ENCODE results near the gene SUN3. TPM values are rescaled to one million over a fixed set of nuclear protein-coding genes. Genes with fewer than 3 reads are reported as not detected.

The SUN3 gene
- polyA plus RNA-seq, 2 of the 4 experiments (the other 2 are of a cell fraction), result not detected

DNA sequence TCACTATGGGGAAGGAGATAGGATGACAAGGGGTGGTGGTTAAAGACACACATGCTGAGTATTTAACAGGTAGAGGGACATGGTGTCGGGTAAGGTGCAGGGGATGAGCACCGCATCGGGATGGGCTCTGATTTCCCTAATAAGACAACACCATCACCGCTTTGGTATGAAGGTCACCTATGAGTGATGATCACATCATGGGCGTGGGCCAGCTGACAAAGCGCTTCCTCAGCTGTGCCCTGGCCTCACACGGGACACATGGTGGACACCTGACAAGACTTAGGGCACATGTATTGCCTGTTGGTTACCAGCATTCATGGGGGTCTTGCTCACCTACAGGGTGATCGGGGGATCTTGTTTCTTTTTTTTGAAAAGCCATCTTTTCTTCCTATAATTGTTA is 19.2 kb upstream of the SUN3 start:
- 62% methylated on average over 8 of the region's 8 CpGs for WGBS (ENCODE audit: missing lambda C conversion rate)
- POLR2A ChIA-PET, result no interaction called here
- Histone ChIP-seq H3K9me3 (no peaks in the 10 kb centered on the region), H3K4me1 (no peaks in the 10 kb centered on the region), H3K4me3 (no peak overlapping the region), H3K4me2 (no peak overlapping the region), H3K27ac (no peak overlapping the region)
- CTCF ChIA-PET, result interaction anchor here (1.0 to 1.1 kb wide), 2 partner anchors 20 to 62 kb away, joined by 3 read pairs; partner anchors contain the start of gene SUN3
- no peak for TF ChIP-seq KDM1A (IDR thresholded peaks at IDR 0.05; ENCODE audit: low read depth)
- TF ChIP-seq RCOR1 (IDR thresholded peaks at IDR 0.05; ENCODE audit: low read depth, low read length), result no peak
- TF ChIP-seq, protein P1, sequence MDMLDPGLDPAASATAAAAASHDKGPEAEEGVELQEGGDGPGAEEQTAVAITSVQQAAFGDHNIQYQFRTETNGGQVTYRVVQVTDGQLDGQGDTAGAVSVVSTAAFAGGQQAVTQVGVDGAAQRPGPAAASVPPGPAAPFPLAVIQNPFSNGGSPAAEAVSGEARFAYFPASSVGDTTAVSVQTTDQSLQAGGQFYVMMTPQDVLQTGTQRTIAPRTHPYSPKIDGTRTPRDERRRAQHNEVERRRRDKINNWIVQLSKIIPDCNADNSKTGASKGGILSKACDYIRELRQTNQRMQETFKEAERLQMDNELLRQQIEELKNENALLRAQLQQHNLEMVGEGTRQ (IDR thresholded peaks at IDR 0.05), result no peak
- FAIRE-seq (no peak), ATAC-seq (no peak), DNase-seq (ENCODE audit: low read depth in 1 of 2, low spot score in 1 of 2) (no peak)

DNA sequence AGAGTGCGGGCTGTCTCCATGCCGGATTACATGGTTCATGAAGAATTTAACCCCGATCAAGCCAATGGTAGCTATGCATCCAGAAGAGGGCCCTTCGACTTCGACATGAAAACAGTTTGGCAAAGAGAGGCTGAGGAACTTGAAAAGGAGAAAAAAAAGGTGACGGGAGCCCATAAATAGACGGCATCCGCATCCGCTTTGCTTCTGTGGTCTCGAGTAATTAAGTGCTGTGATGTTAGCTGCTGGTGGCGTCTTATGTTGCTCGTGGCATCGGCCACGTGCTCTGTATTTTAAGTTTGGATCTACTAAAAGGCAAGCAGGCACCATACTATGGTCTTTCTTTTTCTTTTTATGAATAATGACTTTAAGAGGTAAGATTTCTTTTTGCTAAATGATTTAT is 17.6 kb upstream of the SUN3 start:
- FAIRE-seq, result no peak
- no peak for DNase-seq (ENCODE audit: low read depth in 1 of 2, low spot score in 1 of 2)
- TF ChIP-seq HEYL (CRISPR knock-in tag; IDR thresholded peaks at IDR 0.05) (no peak), ZSCAN20 (CRISPR knock-in tag; IDR thresholded peaks at IDR 0.05) (no peak), RCOR1 (IDR thresholded peaks at IDR 0.05; ENCODE audit: low read depth, low read length) (no peak), POLR2A (IDR thresholded peaks at IDR 0.05; ENCODE audit: low read length) (no peak), PHF8 (IDR thresholded peaks at IDR 0.05; ENCODE audit: borderline replicate concordance, low read depth) (no peak), ESRRA (IDR thresholded peaks at IDR 0.05; ENCODE audit: borderline replicate concordance, low read length) (no peak), RAD21 (conservative IDR thresholded peaks at IDR 0.05 in 1 of 2, IDR thresholded peaks at IDR 0.05 in 1 of 2) (no peak)
- TF ChIP-seq, protein P2, sequence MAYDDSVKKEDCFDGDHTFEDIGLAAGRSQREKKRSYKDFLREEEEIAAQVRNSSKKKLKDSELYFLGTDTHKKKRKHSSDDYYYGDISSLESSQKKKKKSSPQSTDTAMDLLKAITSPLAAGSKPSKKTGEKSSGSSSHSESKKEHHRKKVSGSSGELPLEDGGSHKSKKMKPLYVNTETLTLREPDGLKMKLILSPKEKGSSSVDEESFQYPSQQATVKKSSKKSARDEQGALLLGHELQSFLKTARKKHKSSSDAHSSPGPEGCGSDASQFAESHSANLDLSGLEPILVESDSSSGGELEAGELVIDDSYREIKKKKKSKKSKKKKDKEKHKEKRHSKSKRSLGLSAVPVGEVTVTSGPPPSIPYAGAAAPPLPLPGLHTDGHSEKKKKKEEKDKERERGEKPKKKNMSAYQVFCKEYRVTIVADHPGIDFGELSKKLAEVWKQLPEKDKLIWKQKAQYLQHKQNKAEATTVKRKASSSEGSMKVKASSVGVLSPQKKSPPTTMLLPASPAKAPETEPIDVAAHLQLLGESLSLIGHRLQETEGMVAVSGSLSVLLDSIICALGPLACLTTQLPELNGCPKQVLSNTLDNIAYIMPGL (CRISPR knock-in tag; IDR thresholded peaks at IDR 0.05; ENCODE audit: borderline replicate concordance), result no peak
- ChIA-PET CTCF (no interaction called here), POLR2A (no interaction called here)
- 75% methylated on average over 14 of the region's 14 CpGs for WGBS (ENCODE audit: missing lambda C conversion rate)
- Histone ChIP-seq H3K9me3 (no peaks in the 10 kb centered on the region), H3K4me2 (no peak overlapping the region), H3K27ac (no peak overlapping the region), H3K4me1 (no peaks in the 10 kb centered on the region), H3K4me3 (no peak overlapping the region)
- ATAC-seq, result no peak

DNA sequence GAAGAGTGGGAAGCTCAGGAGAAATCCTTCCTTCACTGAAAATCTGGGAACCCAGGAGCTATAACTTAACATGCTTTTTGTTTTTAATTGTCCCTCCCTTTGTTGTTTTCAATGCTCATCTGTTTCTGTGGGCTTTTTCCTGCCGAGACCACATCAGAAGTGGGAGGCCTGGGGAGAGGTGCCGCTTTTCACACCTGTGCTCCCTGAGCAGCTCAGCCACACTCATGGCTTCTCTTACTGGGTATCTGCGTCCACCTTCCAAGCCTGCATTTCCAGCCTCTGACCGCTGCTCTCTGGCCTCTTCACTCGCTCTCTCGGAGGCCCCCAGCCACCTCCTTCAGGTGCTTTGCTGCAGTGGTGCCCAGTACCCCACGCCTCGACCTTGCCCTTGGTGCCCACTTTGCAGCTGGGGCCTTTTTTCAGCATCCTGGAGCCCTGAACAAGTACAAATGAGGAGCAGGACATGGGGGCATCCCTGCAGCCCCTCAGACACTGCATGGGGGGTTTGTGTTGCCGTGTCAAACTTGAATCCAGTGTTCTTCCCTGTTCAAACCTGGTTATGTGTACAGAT is 16.4 kb upstream of the SUN3 start:
- ChIA-PET POLR2A (no interaction called here), CTCF (interaction anchor here (1.2 kb wide), 2 partner anchors 9 to 32 kb away, joined by 3 to 4 read pairs; partner anchors contain the start of gene C7orf57)
- DNase-seq (ENCODE audit: low read depth in 1 of 2, low spot score in 1 of 2), result no peak
- H3K4me1 ChIP-seq, result no peaks in the 10 kb centered on the region
- H3K9me3 ChIP-seq, result no peaks in the 10 kb centered on the region
- TF ChIP-seq FOSB (CRISPR knock-in tag; IDR thresholded peaks at IDR 0.05), result no peak
- no peak for TF ChIP-seq POLR2AphosphoS2 (conservative IDR thresholded peaks at IDR 0.05; ENCODE audit: low read length)
- no peak for TF ChIP-seq JUNB (IDR thresholded peaks at IDR 0.05)
- TF ChIP-seq RARB (CRISPR knock-in tag; IDR thresholded peaks at IDR 0.05), result no peak
- TF ChIP-seq, protein P3, sequence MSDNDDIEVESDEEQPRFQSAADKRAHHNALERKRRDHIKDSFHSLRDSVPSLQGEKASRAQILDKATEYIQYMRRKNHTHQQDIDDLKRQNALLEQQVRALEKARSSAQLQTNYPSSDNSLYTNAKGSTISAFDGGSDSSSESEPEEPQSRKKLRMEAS (IDR thresholded peaks at IDR 0.05), result no peak
- no peak for TF ChIP-seq NR3C1 (IDR thresholded peaks at IDR 0.05)
- TF ChIP-seq, protein P1 (IDR thresholded peaks at IDR 0.05), result no peak
- TF ChIP-seq HDAC2 (IDR thresholded peaks at IDR 0.05), result no peak
- no peak for TF ChIP-seq TP53 (CRISPR knock-in tag; IDR thresholded peaks at IDR 0.05)
- no peak for TF ChIP-seq RNF2 (IDR thresholded peaks at IDR 0.05; ENCODE audit: borderline replicate concordance, low read depth)
- TF ChIP-seq KDM5A (IDR thresholded peaks at IDR 0.05), result no peak
- TF ChIP-seq FOSL2 (IDR thresholded peaks at IDR 0.05), result no peak
- TF ChIP-seq FOSL2 (CRISPR knock-in tag; IDR thresholded peaks at IDR 0.05), result no peak
- no peak overlapping the region for H3K27ac ChIP-seq
- WGBS (ENCODE audit: missing lambda C conversion rate), result 58% methylated on average over 9 of the region's 9 CpGs
- H3K4me2 ChIP-seq, result no peak overlapping the region
- no peak for ATAC-seq
- no peak for FAIRE-seq
- no peak overlapping the region for H3K4me3 ChIP-seq

All from A549 (cell line).